Purkinje cell (primary cell): ENCODE results near the gene COLQ. TPM values are rescaled to one million over a fixed set of nuclear protein-coding genes. Genes with fewer than 3 reads are reported as not detected.

Experiments used
- polyA plus RNA-seq: library from polyadenylated mRNA; unstranded; fragments of >200 nt; fragmentation: Nextera tagmentation; gene quantifications from 2 replicates; pipeline ENCODE4 v1.2.1, GENCODE V29; 2014

Gene COLQ
- not detected in 2 replicates for polyA plus RNA-seq

GRCh38 chr3:15521573-15521965, at the start of gene COLQ:
Gene COLQ, minus strand, starts transcription at chr3:15521706. Its CDS starts 81 bp downstream, at chr3:15521625.

GRCh38 chr3:15427182-15427880, 94.2 kb downstream of the COLQ start, which contains the start of the genes EAF1 and METTL6:
Gene EAF1, plus strand, starts transcription at chr3:15427598. Its CDS starts 182 bp downstream, at chr3:15427780.
Gene METTL6, minus strand, starts transcription at chr3:15427544. Its CDS starts 1,033 bp downstream, at chr3:15426511.

Other genes starting within 250 kb of the COLQ start
- gene SH3BP5, start 189.1 kb downstream of the COLQ start, polyA plus RNA-seq, result 24.8 and 25.2 TPM in 2 replicates
- gene METTL6, start 94.2 kb downstream of the COLQ start, polyA plus RNA-seq, result 43.4 and 54.0 TPM in 2 replicates
- 12.6 and 19.5 TPM in 2 replicates for gene EAF1, start 94.1 kb downstream of the COLQ start, polyA plus RNA-seq
- gene HACL1, start 79.9 kb upstream of the COLQ start, polyA plus RNA-seq, result 4.2 and 10.8 TPM in 2 replicates
- 14.0 and 15.9 TPM in 2 replicates for gene BTD, start 80.0 kb upstream of the COLQ start, polyA plus RNA-seq